CD4-positive, alpha-beta memory T cell (primary cell): ENCODE results near the gene FBXW12. TPM values are rescaled to one million over a fixed set of nuclear protein-coding genes. Genes with fewer than 3 reads are reported as not detected.

ENCODE experiments used
- CTCF ChIA-PET: fragments of 350-600 bp; sonication (Branson Sonifier 250); formaldehyde crosslinking; loops from one replicate; lab custom pipeline; 2021; ENCODE audit warnings: inconsistent platforms; ENCODE audit not compliant: partially characterized antibody; lab: Charles Lee
- POLR2A ChIA-PET: fragments of 350-600 bp; sonication (Branson Sonifier 250); formaldehyde crosslinking; loops from one replicate; lab custom pipeline; 2021; ENCODE audit not compliant: partially characterized antibody; lab: Charles Lee
- DNase-seq, 5 donors: peaks; one replicate each; pipeline versions ENCODE4 v3.0.0 to v3.0.0-alpha.2; 2020 to 2022; ENCODE audit warnings: mixed read lengths in 1 of 5
- H3K27ac ChIP-seq: one replicate; pipeline ENCODE4 v1.7.0; 2013; ENCODE audit warnings: low read depth, low read length
- H3K27me3 ChIP-seq: 2 replicates; pipeline ENCODE4 v1.7.0; 2013; ENCODE audit warnings: mild to moderate bottlenecking, low read length, moderate library complexity; ENCODE audit not compliant: insufficient read depth
- H3K36me3 ChIP-seq: 2 replicates; pipeline ENCODE4 v1.7.0; 2013; ENCODE audit warnings: mild to moderate bottlenecking, low read length, moderate library complexity; ENCODE audit not compliant: insufficient read depth
- H3K4me1 ChIP-seq: 2 replicates; pipeline ENCODE4 v1.7.0; 2013; ENCODE audit warnings: mild to moderate bottlenecking, low read length, moderate library complexity; ENCODE audit not compliant: insufficient read depth
- H3K4me3 ChIP-seq, 2 donors: one replicate each; pipeline ENCODE4 v1.7.0; 2013; ENCODE audit warnings: low read length in 2 of 2, mild to moderate bottlenecking in 1 of 2
- H3K9me3 ChIP-seq, 2 donors: one replicate each; pipeline ENCODE4 v1.7.0; 2013; ENCODE audit warnings: low read length in 2 of 2, control low read depth in 1 of 2; ENCODE audit not compliant: control insufficient read depth in 1 of 2
- H3K27ac Mint-ChIP-seq, 7 donors: one replicate each; pipeline ENCODE4 v1.8.0; 2020 to 2021; ENCODE audit warnings: mixed read lengths in 7 of 7, mild to moderate bottlenecking in 6 of 7, inconsistent platforms in 3 of 7, moderate library complexity in 3 of 7
- H3K27me3 Mint-ChIP-seq, 2 donors: one replicate each; pipeline ENCODE4 v1.8.0; 2020 to 2021; ENCODE audit warnings: mixed read lengths in 2 of 2
- H3K36me3 Mint-ChIP-seq, 2 donors: one replicate each; pipeline ENCODE4 v1.8.0; 2020 to 2021; ENCODE audit warnings: mixed read lengths in 2 of 2, inconsistent platforms in 1 of 2, mild to moderate bottlenecking in 1 of 2
- H3K4me1 Mint-ChIP-seq, 4 donors: one replicate each; pipeline ENCODE4 v1.8.0; 2020 to 2021; ENCODE audit warnings: mixed read lengths in 4 of 4, mild to moderate bottlenecking in 1 of 4
- H3K4me3 Mint-ChIP-seq, 8 donors: one replicate each; pipeline ENCODE4 v1.8.0; 2020 to 2021; ENCODE audit warnings: mixed read lengths in 8 of 8, mild to moderate bottlenecking in 7 of 8, moderate library complexity in 6 of 8, inconsistent platforms in 3 of 8
- H3K9me3 Mint-ChIP-seq, 8 donors: one replicate each; pipeline ENCODE4 v1.8.0; 2020 to 2021; ENCODE audit warnings: mixed read lengths in 8 of 8, mild to moderate bottlenecking in 5 of 8, inconsistent platforms in 3 of 8, moderate library complexity in 1 of 8
- intact Hi-C: fragments of 100-400 bp; cut with micrococcal nuclease; formaldehyde crosslinking; loops from one replicate; pipeline ENCODE4 v1.15.1; 2023
- polyA plus RNA-seq, 2 donors: library from polyadenylated mRNA; unstranded; fragments of 300-500 nt; fragmentation: Illumina TruSeq; gene quantifications; one replicate each; pipeline ENCODE4 v1.2.3, GENCODE V29; 2021
- total RNA-seq, 2 experiments: library from RNA; stranded (reverse); gene quantifications; one replicate each; pipeline ENCODE4 v1.2.3, GENCODE V29; 2021

Gene FBXW12
- total and polyA plus RNA-seq, 4 experiments from 2014 or later = not detected

DNA sequence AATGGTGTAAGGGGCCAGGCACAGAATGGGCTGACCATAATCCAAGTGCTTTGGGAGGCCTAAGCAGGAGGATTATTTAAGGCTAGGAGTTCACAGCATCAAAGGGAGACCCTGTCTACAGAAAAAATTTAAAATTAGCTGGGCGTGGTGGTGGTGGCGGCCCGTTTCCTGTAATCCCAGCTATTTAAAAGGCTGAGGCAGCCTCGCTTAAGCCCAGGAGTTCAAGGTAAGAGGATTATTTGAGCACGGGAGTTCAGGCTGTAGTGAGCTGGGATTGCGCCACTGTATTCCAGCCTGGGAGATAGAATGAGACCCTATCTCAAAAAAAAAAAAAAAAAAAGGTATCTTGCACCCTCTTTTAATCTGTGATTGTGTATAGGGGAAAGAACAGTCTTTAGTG, 69.9 kb downstream of the FBXW12 start:
- H3K27ac Mint-ChIP-seq = peak overlapping the region; percentile 91 to 100 (median 99)
- intact Hi-C loops = no loop called here
- Histone ChIP-seq H3K4me3 (no peak overlapping the region), H3K27ac (peak overlapping the region; percentile 86), H3K4me1 (peaks cover 36% of the 10 kb centered on the region), H3K9me3 (no peaks in the 10 kb centered on the region), H3K27me3 (no peaks in the 10 kb centered on the region), H3K36me3 (peaks cover 31% of the 10 kb centered on the region)
- H3K4me3 Mint-ChIP-seq = peak overlapping the region; percentile 86 to 99 (median 93)
- peaks cover 0 to 3% (median 0%) of the 10 kb centered on the region in 8 donors for H3K9me3 Mint-ChIP-seq
- ChIA-PET CTCF (interaction anchor here (1.0 to 4.1 kb wide), 3 partner anchors 31 to 67 kb away, joined by 4 to 41 read pairs (median 30); no protein-coding TSS in a partner anchor), POLR2A (interaction anchor here (1.3 to 3.4 kb wide), 3 partner anchors 26 to 31 kb away, joined by 5 to 48 read pairs (median 29); no protein-coding TSS in a partner anchor)
- no peak for DNase-seq
- H3K4me1 Mint-ChIP-seq = peaks cover 24 to 57% (median 42%) of the 10 kb centered on the region in 4 donors
- H3K36me3 Mint-ChIP-seq = peaks cover 14 to 45% of the 10 kb centered on the region in 2 donors
- H3K27me3 Mint-ChIP-seq = no peaks in the 10 kb centered on the region

Other genes starting within 250 kb of the FBXW12 start
- not detected for gene CDC25A, start 183.8 kb upstream of the FBXW12 start, total RNA-seq
- gene CDC25A, start 183.8 kb upstream of the FBXW12 start, polyA plus RNA-seq = under 1 TPM in 1 of 2 donors, not detected in 1; 0.09 TPM
- gene CAMP, start 148.7 kb upstream of the FBXW12 start, total RNA-seq = not detected
- not detected for gene CAMP, start 148.7 kb upstream of the FBXW12 start, polyA plus RNA-seq
- 10 to 100 TPM; 49.4 to 58.6 TPM for gene ZNF589, start 131.1 kb upstream of the FBXW12 start, total RNA-seq
- gene ZNF589, start 131.1 kb upstream of the FBXW12 start, polyA plus RNA-seq = 1 to 10 TPM; 2.7 to 6.7 TPM
- gene NME6, start 70.9 kb upstream of the FBXW12 start, total RNA-seq = 10 to 100 TPM; 43.2 to 45.8 TPM
- 10 to 100 TPM; 56.9 to 64.2 TPM for gene NME6, start 70.9 kb upstream of the FBXW12 start, polyA plus RNA-seq
- gene SPINK8, start 38.6 kb upstream of the FBXW12 start, total RNA-seq = not detected
- gene SPINK8, start 38.6 kb upstream of the FBXW12 start, polyA plus RNA-seq = not detected
- 1 to 10 TPM; 2.6 to 5.0 TPM for gene PLXNB1, start 57.9 kb downstream of the FBXW12 start, total RNA-seq
- gene PLXNB1, start 57.9 kb downstream of the FBXW12 start, polyA plus RNA-seq = under 1 TPM in 1 of 2 donors, not detected in 1; 0.48 TPM
- gene CCDC51, start 67.9 kb downstream of the FBXW12 start, total RNA-seq = 1 to 10 TPM; 5.1 to 5.4 TPM
- 10 to 100 TPM in 1 of 2 donors, 1 to 10 TPM in 1; 6.6 to 13.3 TPM for gene CCDC51, start 67.9 kb downstream of the FBXW12 start, polyA plus RNA-seq
- gene TMA7, start 68.0 kb downstream of the FBXW12 start, total RNA-seq = 100 to 1,000 TPM; 309 to 310 TPM
- gene TMA7, start 68.0 kb downstream of the FBXW12 start, polyA plus RNA-seq = 100 to 1,000 TPM; 765 to 952 TPM
- 10 to 100 TPM; 14.9 to 15.2 TPM for gene ATRIP, start 74.5 kb downstream of the FBXW12 start, total RNA-seq
- 10 to 100 TPM; 11.3 to 15.4 TPM for gene ATRIP, start 74.5 kb downstream of the FBXW12 start, polyA plus RNA-seq
- gene SHISA5, start 132.0 kb downstream of the FBXW12 start, total RNA-seq = 100 to 1,000 TPM; 218 TPM
- gene SHISA5, start 132.0 kb downstream of the FBXW12 start, polyA plus RNA-seq = 100 to 1,000 TPM; 434 to 470 TPM
- 1 to 10 TPM; 2.6 to 2.7 TPM for gene PFKFB4, start 184.6 kb downstream of the FBXW12 start, total RNA-seq
- gene PFKFB4, start 184.6 kb downstream of the FBXW12 start, polyA plus RNA-seq = 1 to 10 TPM; 2.5 TPM
- gene UCN2, start 191.6 kb downstream of the FBXW12 start, total RNA-seq = not detected
- gene UCN2, start 191.6 kb downstream of the FBXW12 start, polyA plus RNA-seq = not detected
- gene COL7A1, start 223.1 kb downstream of the FBXW12 start, total RNA-seq = 1 to 10 TPM; 1.2 to 1.9 TPM
- gene COL7A1, start 223.1 kb downstream of the FBXW12 start, polyA plus RNA-seq = not detected
- 10 to 100 TPM; 73.7 to 91.3 TPM for gene UQCRC1, start 237.4 kb downstream of the FBXW12 start, total RNA-seq
- 100 to 1,000 TPM; 152 to 313 TPM for gene UQCRC1, start 237.4 kb downstream of the FBXW12 start, polyA plus RNA-seq
- not detected for gene TMEM89, start 249.6 kb downstream of the FBXW12 start, total RNA-seq
- not detected for gene TMEM89, start 249.6 kb downstream of the FBXW12 start, polyA plus RNA-seq